HG03175 (cell line): ENCODE measurements around the gene EXOC3L2.
"Not testable (repeated sequence)": the region's sequence is repeated elsewhere in the genome, so short reads cannot be mapped to it uniquely, and the experiment has no call there.

Experiments used
- ATAC-seq: cut with Tn5 transposase; IDR thresholded peaks from one replicate; pipeline ENCODE4 v1.9.1; 2021; ENCODE audit warnings: mild to moderate bottlenecking, moderate library complexity; ENCODE audit not compliant: unreplicated experiment

EXOC3L2 gene

DNA sequence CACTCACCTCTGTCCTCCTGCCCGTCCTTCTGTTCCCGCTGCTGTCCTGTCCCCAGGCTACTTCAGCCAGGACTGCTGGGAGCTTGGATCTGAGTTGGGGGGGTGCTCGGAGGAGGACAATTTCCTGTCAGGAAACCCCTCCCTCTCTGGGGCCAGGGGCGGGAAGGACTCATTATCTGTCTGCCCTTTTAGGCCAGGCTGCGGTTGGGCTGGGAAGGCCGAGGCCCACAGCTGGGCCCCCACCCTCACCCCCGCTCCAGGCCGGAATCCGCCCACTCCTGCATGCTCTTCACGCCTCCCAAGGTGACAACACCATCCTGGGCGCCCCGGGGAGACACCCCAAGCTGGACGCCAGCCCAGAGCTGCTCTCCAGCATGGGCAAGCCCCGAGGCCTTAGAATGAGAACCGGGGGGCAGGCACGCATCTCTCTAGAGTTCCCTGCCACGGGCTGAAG is at the start of gene EXOC3L2:
EXOC3L2 (minus strand) TSS at position 74 of the 454 bp plus-strand sequence. CDS start 6,362 bp downstream, outside the sequence.
- no peak for ATAC-seq

DNA sequence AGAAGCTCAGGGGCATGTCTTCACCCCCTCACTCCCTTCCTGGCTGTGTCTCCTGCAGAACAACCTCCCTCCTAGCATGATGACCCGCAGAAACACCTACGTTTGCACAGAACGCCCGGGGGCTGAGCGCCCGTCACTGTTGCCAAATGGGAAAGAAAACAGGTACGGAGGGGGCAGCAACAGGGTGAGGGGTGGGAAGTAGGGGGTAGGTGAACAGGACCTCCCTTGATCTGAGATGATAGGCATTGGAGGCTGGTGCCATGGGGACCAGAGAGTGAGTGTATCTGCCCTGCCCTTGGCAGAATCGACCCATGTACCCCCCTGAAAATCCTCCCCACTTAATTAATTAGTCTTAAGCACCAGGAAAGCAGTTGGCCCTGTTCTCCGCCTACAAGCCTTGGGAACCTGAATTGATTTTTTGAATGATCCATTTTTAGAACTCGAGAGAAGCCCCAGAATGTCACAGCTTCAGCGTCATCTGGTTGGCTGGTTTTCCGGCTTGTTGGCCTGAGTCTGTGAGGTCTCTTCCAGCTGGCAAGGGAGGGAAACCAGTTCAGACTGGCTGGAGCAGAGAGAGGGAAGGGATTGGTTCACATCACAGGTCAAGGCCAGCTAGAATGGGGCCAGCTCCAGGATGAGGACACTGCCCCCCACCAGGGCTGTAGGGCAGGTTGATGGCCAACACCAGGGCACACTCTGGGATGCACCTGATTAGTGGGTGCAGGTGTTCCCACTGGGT is 49.3 kb upstream of the EXOC3L2 start:
- ATAC-seq: no peak

GRCh38 chr19:45293682-45294081 is 48.5 kb upstream of the EXOC3L2 start:
- no peak for ATAC-seq

DNA sequence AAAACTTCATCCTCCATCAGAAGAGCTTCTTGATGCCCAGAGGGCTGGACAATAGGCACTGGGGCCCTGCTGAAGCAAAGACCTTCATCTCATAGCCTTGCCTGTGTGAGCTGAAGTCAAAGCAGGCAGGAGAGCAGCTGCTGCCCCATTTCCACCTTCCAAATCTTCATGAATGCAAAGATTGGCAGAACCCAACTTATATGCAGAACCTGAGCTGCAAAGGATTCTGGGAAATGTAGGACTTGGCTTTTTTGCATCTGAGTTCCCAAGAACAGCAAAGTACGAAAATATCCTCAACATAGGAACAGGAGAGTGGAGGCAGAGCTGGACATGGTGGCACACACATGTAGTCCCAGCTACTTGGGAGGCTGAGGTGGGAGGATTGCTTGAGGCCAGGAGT is 46.6 kb upstream of the EXOC3L2 start:
- ATAC-seq: no peak

GRCh38 chr19:45290381-45290931 is 45.2 kb upstream of the EXOC3L2 start:
- no peak for ATAC-seq

DNA sequence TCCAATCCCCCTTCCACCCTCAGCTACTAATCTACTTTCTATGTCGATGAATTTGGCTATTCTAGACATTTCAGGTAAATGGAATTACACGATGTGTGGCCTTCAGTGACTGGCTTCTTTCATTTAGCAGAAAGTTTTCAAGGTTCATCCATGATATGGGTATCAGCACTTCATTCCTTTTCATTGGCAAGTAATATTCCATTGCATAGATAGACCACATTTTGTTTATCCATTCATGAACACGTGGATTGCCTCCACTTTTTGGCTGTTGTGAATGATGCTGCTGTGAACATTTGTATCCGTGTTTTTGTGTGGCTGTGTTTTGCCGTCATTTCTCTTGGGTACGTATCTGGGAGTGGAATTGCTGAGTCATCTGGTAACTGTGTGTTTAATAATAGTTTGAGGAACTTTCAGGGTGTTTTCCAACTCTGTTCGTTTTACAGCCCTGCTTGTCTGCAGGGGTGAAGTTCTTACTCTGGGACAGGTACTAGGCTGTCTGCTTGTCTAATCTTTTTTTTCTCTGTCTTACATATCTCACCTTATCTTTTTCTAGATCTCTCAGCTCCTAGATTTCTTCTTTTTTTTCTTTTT is 38.3 kb upstream of the EXOC3L2 start:
- no peak for ATAC-seq

DNA sequence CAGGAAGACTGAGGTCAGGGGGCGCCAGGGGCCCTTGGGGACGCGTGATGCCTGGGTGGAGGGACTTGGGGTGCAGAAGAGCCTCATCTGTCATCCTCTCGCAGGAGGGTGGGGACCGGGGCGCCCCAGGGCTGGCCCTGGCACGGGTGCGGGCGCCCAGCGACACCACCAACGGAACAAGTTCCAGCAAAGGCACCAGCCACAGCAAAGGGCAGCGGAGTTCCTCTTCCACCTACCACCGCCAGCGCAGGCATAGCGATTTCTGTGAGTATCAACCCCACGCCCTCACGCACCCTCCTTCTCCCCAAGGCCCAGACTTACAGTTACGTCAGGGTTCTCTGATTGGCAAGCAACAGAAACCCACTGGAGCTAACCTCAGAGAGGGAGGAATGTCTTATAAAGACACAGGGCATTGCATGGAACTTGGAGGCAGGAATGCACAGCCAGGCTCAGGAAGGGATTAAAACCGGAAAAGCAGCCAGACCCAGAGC is 35.3 kb upstream of the EXOC3L2 start:
- no peak for ATAC-seq

DNA sequence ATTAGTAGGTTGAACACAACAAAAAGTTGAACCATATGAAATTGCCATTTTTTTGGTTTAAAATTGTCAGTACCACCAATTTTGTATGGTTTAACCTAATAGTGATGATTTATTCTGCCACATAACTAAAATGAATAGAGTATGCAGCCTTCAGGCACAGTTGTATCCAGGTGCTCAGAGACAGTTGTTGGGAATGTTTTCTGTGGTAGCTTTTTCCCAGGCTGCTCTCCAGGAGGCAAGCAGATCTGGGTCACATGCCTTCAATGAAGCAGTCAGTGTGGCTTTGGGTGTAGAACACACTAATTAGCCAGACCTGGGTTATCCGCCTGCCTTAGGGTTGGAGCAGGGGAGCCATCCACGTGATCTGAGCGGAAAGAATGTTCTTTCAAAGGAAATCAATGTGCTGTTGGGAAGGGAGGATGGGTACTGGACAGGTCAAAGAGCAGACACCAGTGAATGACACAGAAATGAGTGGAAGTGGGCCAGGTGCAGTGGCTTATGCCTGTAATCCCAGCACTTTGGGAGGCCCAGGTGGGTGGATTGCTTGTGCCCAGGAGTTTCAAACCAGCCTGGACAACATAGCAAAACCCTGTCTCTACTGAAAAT is 34.5 kb upstream of the EXOC3L2 start:
- no peak for ATAC-seq

- ATAC-seq: no peak
Observed at GRCh38 chr19:45278087-45278486, 32.9 kb upstream of the EXOC3L2 start.

DNA sequence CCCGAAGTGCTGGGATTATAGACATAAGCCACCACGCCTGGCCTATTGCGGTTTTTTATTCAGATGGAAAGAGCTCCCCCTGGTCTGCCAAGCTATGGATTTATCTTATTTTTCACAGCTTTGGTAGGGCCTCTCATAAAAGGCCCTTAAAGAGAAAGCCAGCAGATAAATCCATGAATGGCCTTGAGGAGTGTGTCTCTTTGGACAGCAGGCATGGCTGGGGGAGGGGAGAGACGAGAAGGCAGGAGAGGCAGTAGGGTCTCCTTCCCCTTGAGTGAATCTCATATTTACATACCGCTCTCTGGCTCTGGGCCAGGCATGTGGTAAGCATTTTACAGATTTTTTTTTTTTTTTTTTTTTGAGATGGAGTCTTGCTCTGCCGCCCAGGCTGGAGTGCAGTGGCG is 31.1 kb upstream of the EXOC3L2 start:
- ATAC-seq: no peak

- no peak for ATAC-seq
Observed at GRCh38 chr19:45275370-45275971, 30.3 kb upstream of the EXOC3L2 start.

DNA sequence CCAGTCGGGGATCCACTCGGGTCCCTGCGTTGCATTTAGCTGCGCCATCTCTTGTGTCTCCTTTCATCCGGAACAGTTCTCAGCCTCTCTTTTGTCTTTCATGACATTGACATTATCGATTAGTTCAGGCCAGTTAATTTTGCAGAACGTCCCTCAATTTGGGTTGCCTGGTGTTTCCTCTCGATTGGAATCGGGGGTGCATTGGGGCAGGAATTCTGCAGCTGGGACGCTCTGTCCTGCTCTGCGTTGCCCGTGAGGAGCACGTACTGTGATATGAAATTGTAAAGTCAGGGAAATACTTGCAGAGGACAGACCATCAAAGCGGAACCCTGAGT is 28.3 kb upstream of the EXOC3L2 start:
- ATAC-seq: no peak

GRCh38 chr19:45271735-45272108 is 26.5 kb upstream of the EXOC3L2 start:
- no peak for ATAC-seq

- ATAC-seq: no peak
Observed at GRCh38 chr19:45271098-45271734, 26.0 kb upstream of the EXOC3L2 start.

GRCh38 chr19:45269939-45270338 is 24.7 kb upstream of the EXOC3L2 start:
- not testable (repeated sequence) for ATAC-seq

GRCh38 chr19:45267296-45267695 is 22.1 kb upstream of the EXOC3L2 start:
- no peak for ATAC-seq

DNA sequence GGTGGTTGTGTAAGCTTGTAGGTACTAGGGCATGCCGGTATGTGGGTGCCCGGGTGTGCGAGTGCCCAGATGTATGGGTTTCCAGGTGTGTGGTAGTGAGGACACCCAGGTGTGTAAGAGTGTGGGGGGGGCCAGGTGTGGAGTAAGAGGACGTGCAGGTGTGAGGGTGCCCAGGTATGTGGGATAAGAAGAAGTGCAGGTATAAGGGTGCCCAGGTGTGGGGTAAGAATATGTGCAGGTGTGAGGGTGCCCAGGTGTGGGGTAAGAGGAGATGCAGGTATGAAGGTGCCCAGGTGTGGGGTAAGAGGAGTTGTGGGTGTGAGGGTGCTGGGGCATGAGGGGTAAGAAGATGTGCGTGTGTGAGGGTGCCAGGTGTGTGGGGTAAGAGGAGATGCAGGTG is 20.2 kb upstream of the EXOC3L2 start:
- ATAC-seq: no peak

- ATAC-seq: no peak
Observed at GRCh38 chr19:45264781-45265317, 19.6 kb upstream of the EXOC3L2 start.

DNA sequence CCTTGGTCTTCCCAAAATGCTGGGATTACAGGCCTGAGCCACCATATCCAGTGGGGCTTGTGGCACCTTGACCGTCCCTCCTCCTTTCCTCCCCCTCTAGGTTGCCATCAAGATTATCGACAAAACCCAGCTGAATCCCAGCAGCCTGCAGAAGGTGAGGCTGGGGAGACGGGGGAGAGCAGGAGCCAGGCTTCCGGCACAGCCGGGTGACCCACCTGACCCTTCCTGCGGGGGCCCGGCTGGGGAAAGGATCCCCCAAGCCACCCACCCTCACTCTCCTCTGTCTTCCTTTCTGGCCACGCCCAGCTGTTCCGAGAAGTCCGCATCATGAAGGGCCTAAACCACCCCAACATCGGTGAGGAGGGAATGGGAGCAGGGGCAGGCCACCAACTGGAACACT is 17.8 kb upstream of the EXOC3L2 start:
- no peak for ATAC-seq

GRCh38 chr19:45262570-45262969 is 17.4 kb upstream of the EXOC3L2 start:
- ATAC-seq: no peak

GRCh38 chr19:45258862-45259261 is 13.7 kb upstream of the EXOC3L2 start:
- no peak for ATAC-seq
